ENCODE data around the gene AMT.

AMT gene

DNA sequence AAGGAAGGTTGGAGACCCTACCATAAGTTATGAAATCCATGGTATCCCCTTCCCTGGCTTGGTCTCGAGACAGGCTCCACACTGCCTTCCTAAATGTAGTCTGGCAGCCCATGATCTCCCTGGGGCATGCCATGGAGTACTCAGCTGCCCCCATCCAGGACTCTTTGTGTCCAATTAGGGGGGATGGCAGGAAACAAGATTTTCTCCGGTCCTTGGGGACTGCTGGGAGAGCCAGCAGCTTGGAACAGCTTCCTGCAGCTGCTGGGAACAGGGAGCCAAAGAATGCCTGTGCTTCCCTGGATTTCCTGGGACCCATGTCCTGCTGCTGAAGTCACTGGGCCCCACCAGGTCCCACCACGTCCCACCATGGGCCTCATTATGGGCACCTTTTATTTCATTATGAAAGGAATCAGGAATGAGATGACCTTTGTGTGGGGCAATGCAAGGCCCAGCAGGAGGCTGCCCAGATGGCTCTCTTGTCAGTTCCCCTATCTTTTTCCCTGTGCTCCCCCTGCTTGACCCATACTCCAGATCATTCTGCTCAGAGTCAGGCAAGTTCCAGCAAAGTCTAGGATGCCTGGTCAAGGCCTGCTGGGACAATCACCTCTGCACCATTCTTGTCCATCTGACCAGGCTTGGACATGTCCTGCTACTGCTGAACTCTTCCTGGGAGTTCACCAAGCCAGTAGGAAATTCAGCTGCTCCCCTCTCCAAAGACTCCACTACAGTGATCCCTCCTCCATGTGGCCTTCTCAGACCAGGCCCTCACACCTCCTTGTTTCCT, 32.8 kb upstream of the AMT start:
- no peaks in the 10 kb centered on the region for H3K36me3 Mint-ChIP-seq (ENCODE audit: low read depth)
- DNase-seq: no peak
- H3K27me3 Mint-ChIP-seq: no peaks in the 10 kb centered on the region
- no peak overlapping the region for H3K4me3 Mint-ChIP-seq
- H3K9me3 Mint-ChIP-seq: no peaks in the 10 kb centered on the region
- ATAC-seq: no peak
- H3K4me1 Mint-ChIP-seq: no peaks in the 10 kb centered on the region
- H3K27ac Mint-ChIP-seq: no peak overlapping the region

DNA sequence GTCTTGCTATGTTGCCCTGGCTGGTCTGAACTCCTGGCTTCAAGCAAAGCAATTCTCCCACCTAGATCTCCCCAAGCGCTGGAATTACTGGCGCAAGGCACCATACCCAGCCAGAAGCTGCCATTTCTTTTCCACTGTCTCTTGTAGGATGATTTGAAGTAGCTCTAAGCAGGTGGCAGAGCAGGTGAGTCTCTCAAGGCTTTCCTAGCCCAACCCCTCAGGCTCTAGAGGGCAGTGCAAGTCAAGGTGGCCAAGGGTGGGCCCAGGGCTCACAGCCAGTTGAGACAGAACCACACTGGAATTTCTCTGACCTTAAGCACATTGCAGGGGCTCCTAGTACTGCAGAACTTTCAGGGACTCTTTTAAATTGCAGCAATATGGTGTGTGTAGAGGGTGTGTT, 32.2 kb upstream of the AMT start:
- ATAC-seq (peak; percentile 69), DNase-seq (peak; percentile 17)
- no peaks in the 10 kb centered on the region for H3K9me3 Mint-ChIP-seq
- H3K27ac Mint-ChIP-seq: no peak overlapping the region
- no peak overlapping the region for H3K4me3 Mint-ChIP-seq
- H3K27me3 Mint-ChIP-seq: no peaks in the 10 kb centered on the region
- no peaks in the 10 kb centered on the region for H3K4me1 Mint-ChIP-seq
- H3K36me3 Mint-ChIP-seq (ENCODE audit: low read depth): no peaks in the 10 kb centered on the region

DNA sequence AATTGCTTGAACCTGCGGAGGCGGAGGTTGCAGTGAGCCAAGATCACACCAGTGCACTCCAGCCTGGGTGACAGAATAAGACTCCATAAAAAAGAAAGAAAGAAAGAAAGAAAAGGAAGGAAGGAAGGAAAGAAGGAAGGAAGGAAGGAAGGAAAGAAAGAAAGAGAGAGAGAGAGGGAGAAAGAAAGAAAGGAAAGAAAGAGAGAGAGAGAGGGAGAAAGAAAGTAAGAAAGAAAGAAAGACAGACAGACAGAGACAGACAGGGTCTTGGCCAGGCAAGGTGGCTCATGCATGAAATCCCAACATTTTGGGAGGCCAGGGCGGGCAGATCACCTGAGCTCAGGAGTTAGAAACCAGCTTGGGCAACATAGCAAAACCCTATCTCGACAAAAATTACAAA, 31.3 kb upstream of the AMT start:
- DNase-seq (no peak), ATAC-seq (no peak)
- Mint-ChIP-seq H3K36me3 (ENCODE audit: low read depth) (no peaks in the 10 kb centered on the region), H3K9me3 (no peaks in the 10 kb centered on the region), H3K4me1 (peaks cover 6% of the 10 kb centered on the region), H3K27ac (no peak overlapping the region), H3K27me3 (no peaks in the 10 kb centered on the region), H3K4me3 (no peak overlapping the region)

DNA sequence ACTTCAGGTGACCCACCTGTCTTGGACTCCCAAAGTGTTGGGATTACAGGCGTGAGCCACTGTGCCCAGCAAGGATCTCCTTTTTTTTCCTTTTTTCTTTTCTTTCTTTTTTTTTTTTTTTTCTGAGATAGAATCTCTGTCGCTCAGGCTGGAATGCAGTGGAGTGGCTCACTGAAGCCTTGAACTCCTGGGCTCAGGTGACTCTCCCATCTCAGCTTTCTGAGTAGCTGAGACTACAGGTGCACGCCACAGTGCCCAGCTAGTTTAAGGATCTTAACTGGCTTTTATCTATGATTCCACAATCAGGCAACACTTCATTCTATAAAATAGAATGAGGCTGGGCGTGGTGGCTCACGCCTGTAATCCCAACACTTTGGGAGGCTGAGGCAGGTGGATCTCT, 23.1 kb upstream of the AMT start:
- Mint-ChIP-seq H3K27ac (no peak overlapping the region), H3K4me3 (no peak overlapping the region), H3K9me3 (no peaks in the 10 kb centered on the region), H3K27me3 (no peaks in the 10 kb centered on the region), H3K36me3 (ENCODE audit: low read depth) (no peaks in the 10 kb centered on the region), H3K4me1 (peaks cover 17% of the 10 kb centered on the region)
- ATAC-seq: no peak
- DNase-seq: no peak

DNA sequence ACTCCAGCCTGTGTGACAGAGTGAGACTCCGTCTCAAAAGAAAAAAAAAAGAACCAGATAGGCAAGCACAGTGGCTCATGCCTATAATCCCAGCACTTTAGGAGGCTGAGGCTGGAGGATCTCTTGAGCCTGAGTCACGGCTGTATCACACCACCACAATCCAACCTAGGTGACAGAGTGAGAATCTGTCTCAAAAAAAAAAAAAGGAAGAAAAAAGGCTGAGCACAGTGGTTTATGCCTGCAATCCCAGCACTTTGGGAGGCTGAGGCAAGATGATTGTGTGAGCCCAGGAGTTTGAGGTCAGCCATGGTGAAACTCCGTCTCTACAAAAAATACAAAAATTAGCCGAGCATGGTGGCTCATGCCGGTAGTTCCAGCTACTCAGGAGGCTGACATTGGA, 12.5 kb upstream of the AMT start:
- no peaks in the 10 kb centered on the region for H3K9me3 Mint-ChIP-seq
- no peaks in the 10 kb centered on the region for H3K36me3 Mint-ChIP-seq (ENCODE audit: low read depth)
- H3K27ac Mint-ChIP-seq: no peak overlapping the region
- H3K27me3 Mint-ChIP-seq: no peaks in the 10 kb centered on the region
- no peak overlapping the region for H3K4me3 Mint-ChIP-seq
- no peaks in the 10 kb centered on the region for H3K4me1 Mint-ChIP-seq
- no peak for DNase-seq
- no peak for ATAC-seq

DNA sequence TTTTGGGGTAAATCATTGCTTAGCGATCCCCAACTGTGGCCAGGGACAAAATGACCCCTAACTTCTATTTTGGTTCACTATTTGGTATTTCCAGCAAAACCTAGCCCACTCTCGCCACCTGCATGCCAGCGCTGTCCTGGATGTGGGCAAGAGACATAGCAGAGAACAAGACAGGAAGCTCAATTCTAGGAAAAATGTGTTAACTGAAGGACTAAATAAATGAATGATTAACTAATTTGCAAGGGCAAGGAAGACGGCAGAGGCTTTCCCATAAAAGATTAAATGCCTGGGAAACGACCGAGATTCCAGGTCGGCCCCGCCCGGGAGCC, 6.4 kb upstream of the AMT start:
- DNase-seq (no peak), ATAC-seq (no peak)
- no peaks in the 10 kb centered on the region for H3K36me3 Mint-ChIP-seq (ENCODE audit: low read depth)
- H3K27ac Mint-ChIP-seq: peak overlapping the region; percentile 93
- no peaks in the 10 kb centered on the region for H3K9me3 Mint-ChIP-seq
- H3K4me1 Mint-ChIP-seq: peaks cover 11% of the 10 kb centered on the region
- H3K4me3 Mint-ChIP-seq: peak overlapping the region; percentile 86
- no peaks in the 10 kb centered on the region for H3K27me3 Mint-ChIP-seq

DNA sequence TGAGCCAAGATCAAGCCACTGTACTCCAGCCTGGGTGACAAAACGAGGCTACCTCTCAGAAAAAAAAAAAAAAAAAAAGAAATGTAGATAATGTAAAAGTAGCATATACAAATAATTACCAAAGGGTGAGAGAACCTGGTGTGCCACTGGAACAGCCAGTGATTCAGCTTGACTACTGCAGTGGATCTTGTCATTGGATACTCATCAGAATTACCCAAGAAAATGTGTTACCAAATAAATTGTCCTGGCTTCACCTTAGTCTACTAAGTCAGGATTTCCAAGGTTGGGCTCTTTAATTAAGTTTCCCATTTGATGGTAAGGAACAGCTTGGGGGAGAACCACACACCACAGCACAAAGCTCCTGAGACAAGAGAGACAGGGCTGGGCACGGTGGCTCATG, 5.3 kb upstream of the AMT start:
- Mint-ChIP-seq H3K36me3 (ENCODE audit: low read depth) (no peaks in the 10 kb centered on the region), H3K9me3 (no peaks in the 10 kb centered on the region), H3K4me1 (peaks cover 11% of the 10 kb centered on the region), H3K4me3 (peak overlapping the region; percentile 86), H3K27me3 (no peaks in the 10 kb centered on the region), H3K27ac (no peak overlapping the region)
- no peak for ATAC-seq
- no peak for DNase-seq

DNA sequence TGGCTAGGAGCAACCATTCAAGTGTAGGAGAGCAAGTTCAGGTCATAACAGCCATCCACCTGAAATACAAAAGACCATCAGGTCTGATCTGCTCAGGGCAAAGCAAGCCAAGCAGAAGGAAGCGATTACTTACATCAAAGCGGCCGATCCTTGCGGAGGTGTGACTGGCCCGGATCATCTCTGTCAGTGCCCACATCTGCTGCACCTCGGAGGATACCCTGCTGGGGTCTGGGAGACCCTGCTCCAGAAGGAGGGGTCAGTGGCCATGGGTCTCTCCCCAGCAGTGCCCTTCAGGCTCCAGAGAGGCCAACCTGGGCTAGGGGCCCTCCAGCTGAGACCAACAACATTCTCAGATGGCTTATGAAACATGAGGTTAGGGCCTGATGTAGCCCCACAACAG, 2.5 kb upstream of the AMT start:
- H3K4me1 Mint-ChIP-seq: peaks cover 31% of the 10 kb centered on the region

DNA sequence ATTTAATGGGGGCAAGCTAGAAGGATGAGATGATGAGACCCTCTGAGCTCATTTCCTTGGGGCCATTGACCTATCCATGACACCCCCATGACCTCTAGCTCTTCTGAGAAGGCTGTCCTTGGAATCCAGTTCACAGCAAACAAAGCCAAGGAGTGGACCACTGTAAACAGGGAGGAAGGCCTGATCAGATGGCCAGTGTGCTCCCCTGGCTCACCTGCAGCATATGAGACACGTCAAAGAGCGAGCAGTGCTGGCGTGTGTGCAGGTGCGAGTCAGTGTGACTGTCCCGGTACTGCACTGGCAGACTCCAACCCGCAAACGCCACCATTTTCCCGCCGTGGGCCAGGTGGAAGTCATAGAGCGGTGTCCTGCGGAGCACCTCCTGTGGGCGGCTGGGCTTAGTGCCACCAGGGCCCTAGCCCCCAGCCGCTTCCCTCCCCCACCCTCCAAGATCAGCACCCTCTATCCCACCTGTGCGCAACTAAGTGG, 339 bp downstream of the AMT start:
- peaks cover 1% of the 10 kb centered on the region for H3K36me3 Mint-ChIP-seq (ENCODE audit: low read depth)
- no peak overlapping the region for H3K4me3 Mint-ChIP-seq
- peaks cover 35% of the 10 kb centered on the region for H3K4me1 Mint-ChIP-seq
- H3K27ac Mint-ChIP-seq: no peak overlapping the region
- DNase-seq (no peak), ATAC-seq (no peak)
- H3K9me3 Mint-ChIP-seq: no peaks in the 10 kb centered on the region
- H3K27me3 Mint-ChIP-seq: no peaks in the 10 kb centered on the region

More for the DNA sequence above, 2.5 kb upstream of the AMT start:
- H3K36me3 Mint-ChIP-seq (ENCODE audit: low read depth): no peaks in the 10 kb centered on the region
- no peak overlapping the region for H3K27ac Mint-ChIP-seq
- H3K9me3 Mint-ChIP-seq: no peaks in the 10 kb centered on the region
- DNase-seq (no peak), ATAC-seq (no peak)
- no peaks in the 10 kb centered on the region for H3K27me3 Mint-ChIP-seq
- H3K4me3 Mint-ChIP-seq: no peak overlapping the region

DNA sequence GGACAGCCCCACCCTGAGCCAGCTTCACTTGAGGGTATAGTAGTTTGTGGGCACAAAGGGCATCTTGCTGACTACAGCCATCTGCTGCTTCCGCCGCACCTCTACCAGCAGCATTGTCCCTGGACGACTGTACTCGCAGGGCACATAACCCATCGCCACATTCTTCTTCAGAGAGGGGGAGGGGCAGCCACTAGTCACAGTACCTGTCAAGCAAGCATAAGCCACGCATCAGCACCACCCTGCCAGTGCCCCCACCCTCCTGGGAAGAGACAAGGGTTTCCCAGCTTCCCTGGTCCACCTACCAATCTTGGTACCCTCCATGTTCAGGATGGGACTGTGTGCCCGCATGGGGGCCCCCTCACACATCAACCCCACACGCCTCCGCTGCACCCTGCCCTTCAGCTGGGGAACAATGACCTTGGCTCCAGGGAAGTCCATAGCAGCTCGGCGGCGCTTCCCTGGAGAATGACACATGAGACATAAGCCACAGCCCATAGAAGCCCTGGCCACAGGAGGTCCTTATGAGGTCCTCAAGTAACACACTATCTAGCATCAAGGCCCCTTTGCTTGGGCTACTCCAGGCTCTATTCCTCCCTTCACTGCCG, 4.7 kb downstream of the AMT start:
- peaks cover 74% of the 10 kb centered on the region for H3K4me1 Mint-ChIP-seq
- no peak overlapping the region for H3K4me3 Mint-ChIP-seq
- DNase-seq (no peak), ATAC-seq (no peak)
- H3K36me3 Mint-ChIP-seq (ENCODE audit: low read depth): peaks cover 18% of the 10 kb centered on the region
- no peaks in the 10 kb centered on the region for H3K27me3 Mint-ChIP-seq
- no peaks in the 10 kb centered on the region for H3K9me3 Mint-ChIP-seq
- peak overlapping the region; percentile 14 for H3K27ac Mint-ChIP-seq

DNA sequence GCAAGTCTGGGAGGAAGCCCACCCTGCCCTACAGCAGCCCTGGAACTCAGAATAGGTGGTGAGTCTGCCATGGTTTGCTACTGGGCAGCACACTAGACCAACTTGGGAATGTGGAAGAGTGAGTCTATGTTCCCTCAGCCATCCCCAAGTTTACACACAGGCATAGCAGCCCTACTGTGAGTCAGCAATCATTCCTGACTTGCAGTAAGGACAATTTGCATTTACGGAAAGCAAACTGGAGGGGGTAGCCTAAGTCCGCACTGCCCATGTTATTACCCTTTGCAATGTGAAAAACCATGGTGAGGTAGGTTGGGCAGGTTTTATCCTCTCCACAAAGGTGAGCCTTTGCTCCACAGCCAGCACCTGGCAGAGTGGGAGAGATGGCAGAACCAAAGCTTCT, 5.4 kb downstream of the AMT start:
- ATAC-seq (no peak), DNase-seq (no peak)
- no peak overlapping the region for H3K4me3 Mint-ChIP-seq
- peaks cover 78% of the 10 kb centered on the region for H3K4me1 Mint-ChIP-seq
- H3K27me3 Mint-ChIP-seq: peaks cover 2% of the 10 kb centered on the region
- peak overlapping the region; percentile 89 for H3K27ac Mint-ChIP-seq
- peaks cover 21% of the 10 kb centered on the region for H3K36me3 Mint-ChIP-seq (ENCODE audit: low read depth)
- no peaks in the 10 kb centered on the region for H3K9me3 Mint-ChIP-seq

DNA sequence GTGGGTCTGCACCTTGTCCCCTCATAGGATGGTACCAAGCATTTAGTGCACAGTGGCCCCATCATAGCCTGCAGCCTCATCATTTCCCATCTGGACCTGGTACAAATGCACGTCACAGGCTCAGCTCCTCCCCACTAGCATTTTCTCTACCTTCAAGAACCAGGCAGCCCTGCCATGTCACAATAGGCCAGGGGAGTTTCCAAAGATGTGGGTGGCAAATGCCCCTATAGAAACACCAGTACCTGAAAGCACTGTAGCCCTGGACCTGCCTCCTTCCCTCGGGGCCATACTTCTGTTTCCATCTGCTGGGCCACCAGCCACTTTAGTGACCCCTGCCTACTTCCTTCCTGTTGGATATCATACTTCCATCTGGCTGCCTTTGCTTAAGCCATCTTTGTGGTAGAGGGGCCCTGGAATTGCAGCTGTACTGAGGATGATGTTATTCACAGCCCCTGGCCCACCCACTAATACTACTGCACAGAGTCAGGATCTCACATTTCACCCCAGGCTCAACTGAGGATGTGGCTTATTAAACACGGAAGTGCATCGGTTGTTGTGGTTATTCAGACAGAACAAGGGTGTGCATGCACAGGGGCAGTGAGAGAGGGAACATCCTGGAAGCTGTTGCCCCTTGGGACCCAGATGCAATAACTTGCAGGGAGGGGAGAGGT, 6.2 kb downstream of the AMT start:
- Mint-ChIP-seq H3K4me1 (peaks cover 70% of the 10 kb centered on the region), H3K27ac (peak overlapping the region; percentile 89), H3K9me3 (no peaks in the 10 kb centered on the region), H3K4me3 (peak overlapping the region; percentile 57), H3K27me3 (peaks cover 2% of the 10 kb centered on the region), H3K36me3 (ENCODE audit: low read depth) (peaks cover 22% of the 10 kb centered on the region)
- ATAC-seq: peak; percentile 37
- DNase-seq: peak; percentile 71

DNA sequence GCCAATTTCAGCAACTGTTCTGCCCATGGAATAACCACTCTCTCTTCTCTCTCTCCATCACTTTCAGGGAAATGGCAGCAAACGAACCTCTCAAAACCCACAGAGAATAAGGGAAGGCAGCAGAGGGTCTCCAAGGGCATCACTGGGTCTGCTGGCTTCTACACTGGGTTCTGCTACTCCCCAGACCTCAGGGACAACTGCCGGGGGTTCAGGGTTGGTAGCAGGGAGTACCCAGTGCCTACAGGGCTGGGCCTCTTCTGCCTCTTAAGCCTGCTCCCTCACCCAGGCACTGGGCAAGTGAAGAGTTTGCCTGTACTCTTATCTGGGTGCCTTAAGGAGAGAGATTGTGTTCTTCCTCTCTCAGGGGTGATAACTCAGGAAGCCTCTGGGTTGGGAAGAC, 7.5 kb downstream of the AMT start:
- peak overlapping the region; percentile 89 for H3K27ac Mint-ChIP-seq
- no peaks in the 10 kb centered on the region for H3K9me3 Mint-ChIP-seq
- H3K4me3 Mint-ChIP-seq: peak overlapping the region; percentile 8
- ATAC-seq: no peak
- H3K36me3 Mint-ChIP-seq (ENCODE audit: low read depth): peaks cover 32% of the 10 kb centered on the region
- DNase-seq: no peak
- H3K4me1 Mint-ChIP-seq: peaks cover 71% of the 10 kb centered on the region
- peaks cover 2% of the 10 kb centered on the region for H3K27me3 Mint-ChIP-seq

DNA sequence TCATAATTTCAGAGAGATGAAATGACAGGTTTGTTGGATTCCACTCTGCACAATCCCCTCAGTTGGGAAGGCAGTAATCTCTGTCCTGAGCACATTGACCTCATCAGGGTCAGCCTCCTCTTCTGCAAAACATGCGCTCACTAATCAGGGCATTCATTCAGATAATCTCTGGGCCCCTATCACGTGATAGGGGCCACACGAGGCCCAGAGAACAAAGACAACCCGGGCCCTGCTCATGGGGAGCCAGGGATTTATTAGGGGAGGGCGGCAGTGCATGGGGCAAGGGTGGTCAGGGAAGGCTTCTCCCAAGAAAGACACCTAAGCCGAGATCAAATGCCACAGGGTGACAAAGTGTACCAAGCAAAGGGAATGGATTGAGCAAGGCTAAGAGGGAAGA, 8.9 kb downstream of the AMT start:
- H3K36me3 Mint-ChIP-seq (ENCODE audit: low read depth): peaks cover 32% of the 10 kb centered on the region

More for the DNA sequence above, 8.9 kb downstream of the AMT start:
- H3K4me3 Mint-ChIP-seq: peak overlapping the region; percentile 96
- DNase-seq (no peak), ATAC-seq (no peak)
- peaks cover 2% of the 10 kb centered on the region for H3K27me3 Mint-ChIP-seq
- H3K27ac Mint-ChIP-seq: peak overlapping the region; percentile 97
- H3K4me1 Mint-ChIP-seq: peaks cover 76% of the 10 kb centered on the region
- no peaks in the 10 kb centered on the region for H3K9me3 Mint-ChIP-seq

Measured in activated naive CD8-positive, alpha-beta T cell treated with anti-CD3 and anti-CD28 coated beads, Interleukin-2, amount 50 U/mL, for 24 hours (primary cell).